Measurements from ENCODE around the gene TOR1AIP2.

TOR1AIP2 gene

DNA sequence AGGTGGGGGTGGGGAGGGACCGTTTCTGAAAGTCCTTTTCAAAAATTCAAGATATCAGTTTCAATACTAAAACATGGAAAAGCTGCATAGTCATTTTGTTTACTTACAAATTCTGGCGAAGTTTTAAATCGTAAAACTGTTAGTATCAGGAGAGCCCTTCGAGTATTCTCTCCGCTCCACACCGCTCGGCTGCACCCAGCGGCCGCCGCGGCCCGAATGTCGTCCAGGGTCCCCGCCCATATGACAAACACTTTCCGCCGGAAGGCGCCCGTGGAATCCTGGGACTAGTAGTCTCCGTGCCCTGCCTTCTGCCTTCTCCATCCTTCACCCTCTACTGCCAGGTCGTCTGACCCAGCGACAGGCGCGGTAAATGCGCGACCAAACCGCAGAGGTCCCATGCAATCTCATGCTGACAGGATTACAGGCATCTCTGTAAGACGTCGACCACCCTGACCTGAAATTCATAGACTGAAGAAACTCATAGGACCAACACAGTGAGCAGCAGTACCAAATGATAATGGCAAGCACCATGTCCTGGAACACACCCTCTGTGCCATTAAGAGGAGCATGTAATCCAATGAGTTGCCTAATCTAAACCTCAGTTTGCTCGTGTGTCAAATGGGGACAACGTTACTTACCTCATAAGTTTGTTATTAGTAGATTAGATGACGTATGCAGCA, at the start of gene TOR1AIP2:
Gene TOR1AIP2, minus strand, starts transcription at position 218 of the 680 bp plus-strand sequence. CDS start 25,138 bp downstream, outside the sequence.
- peak; percentile 81 for DNase-seq (ENCODE audit: low read depth)

DNA sequence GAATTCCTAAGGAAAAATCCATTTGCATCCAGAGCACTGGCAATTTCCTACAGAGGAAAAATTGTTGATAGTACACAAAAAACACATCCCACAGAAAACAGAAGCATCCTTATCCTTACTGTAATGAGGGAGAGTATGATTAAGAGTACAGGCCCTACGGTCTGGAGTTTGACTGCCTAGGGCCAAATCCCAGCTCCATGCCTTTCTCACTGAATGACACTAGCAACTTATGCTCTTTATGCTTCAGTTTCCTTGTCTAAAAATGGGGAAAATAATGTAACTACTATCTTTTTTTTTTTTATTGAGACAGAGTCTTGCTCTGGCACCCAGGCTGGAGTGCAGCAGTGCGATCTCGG, 49.2 kb upstream of the TOR1AIP2 start:
- DNase-seq (ENCODE audit: low read depth) = no peak

GRCh38 chr1:179925922-179926849, 48.6 kb upstream of the TOR1AIP2 start:
- no peak for DNase-seq (ENCODE audit: low read depth)

GRCh38 chr1:179925302-179925701, 47.7 kb upstream of the TOR1AIP2 start:
- no peak for DNase-seq (ENCODE audit: low read depth)

DNA sequence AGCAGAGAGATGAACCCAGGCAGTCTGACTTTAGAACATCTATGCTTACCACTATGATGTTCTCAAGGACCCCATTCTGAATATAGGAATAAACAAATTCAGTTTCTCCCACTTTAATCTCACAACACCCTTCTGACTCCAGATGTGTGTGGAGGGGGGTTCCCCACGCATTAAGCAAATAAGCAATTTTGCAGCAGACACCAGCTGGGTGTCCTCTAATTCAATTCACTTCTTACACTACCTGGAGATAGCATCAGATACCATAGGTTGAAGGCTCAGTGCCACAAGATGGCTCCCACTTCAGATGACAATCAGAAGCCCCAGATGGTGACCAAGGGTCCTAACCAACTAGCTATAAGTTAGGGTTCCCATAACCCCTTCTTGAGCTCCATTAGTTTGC, 46.7 kb upstream of the TOR1AIP2 start:
- DNase-seq (ENCODE audit: low read depth) = no peak

DNA sequence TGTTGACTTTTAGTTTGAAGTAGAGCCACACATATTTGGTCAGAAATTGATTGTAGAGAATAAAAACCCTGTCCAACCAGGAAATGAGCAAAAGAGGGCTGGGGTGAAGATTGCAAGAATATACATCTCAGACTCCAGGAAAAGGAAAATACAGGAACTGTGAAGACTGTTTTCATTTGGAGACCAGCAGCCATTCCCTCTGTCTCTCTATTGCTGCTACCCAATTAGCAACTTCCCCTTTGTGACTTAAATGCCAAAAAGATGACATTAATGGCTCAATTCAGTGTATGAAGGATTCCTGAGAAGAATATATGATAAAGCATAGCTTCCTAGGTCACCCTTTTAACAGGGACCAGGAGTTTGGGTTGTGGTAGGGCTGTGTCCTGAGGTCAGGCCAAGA, 45.4 kb upstream of the TOR1AIP2 start:
- no peak for DNase-seq (ENCODE audit: low read depth)

DNA sequence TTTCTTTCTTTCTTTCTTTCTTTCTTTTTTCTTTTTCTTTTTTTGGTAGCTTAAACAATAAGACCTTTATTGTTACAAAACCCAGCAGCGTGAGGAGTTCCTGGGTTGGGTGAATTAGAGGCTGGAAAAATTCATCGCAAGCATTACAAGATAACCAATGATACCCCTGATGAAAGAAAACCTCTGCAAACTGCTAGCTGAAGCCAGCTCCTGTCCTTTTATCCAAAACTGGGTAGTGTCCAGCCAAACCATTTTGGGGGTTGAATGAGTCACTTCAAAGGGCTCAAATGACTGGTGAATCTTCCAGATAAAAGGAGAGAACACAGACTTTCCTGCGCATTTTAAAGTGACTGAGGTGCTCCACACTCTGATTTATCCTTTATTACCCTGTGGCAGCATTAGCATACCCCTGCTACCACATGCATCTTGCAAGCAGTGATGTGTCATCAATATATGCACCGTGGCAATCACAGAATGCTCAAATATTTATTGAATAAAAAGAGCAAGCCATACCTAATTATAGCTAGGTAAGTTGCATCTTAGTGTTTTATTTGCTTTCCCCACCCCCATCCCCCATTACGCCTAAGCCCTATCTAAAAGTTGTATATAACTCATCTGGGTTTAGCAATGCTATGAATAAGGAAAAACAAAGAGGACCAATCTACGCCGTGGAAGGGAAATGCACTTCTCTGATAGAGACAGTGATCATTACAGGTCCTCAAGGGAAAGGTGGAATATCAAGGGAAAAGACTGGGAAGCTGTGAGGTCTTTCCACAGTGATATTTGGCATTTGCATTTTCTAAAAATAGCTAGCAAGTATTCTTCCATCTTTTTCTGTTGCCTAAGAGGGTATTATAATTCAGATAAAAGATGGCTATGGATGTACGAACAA, 44.6 kb upstream of the TOR1AIP2 start:
- DNase-seq (ENCODE audit: low read depth) = no peak

GRCh38 chr1:179921472-179921871, 43.9 kb upstream of the TOR1AIP2 start:
- DNase-seq (ENCODE audit: low read depth) = no peak

DNA sequence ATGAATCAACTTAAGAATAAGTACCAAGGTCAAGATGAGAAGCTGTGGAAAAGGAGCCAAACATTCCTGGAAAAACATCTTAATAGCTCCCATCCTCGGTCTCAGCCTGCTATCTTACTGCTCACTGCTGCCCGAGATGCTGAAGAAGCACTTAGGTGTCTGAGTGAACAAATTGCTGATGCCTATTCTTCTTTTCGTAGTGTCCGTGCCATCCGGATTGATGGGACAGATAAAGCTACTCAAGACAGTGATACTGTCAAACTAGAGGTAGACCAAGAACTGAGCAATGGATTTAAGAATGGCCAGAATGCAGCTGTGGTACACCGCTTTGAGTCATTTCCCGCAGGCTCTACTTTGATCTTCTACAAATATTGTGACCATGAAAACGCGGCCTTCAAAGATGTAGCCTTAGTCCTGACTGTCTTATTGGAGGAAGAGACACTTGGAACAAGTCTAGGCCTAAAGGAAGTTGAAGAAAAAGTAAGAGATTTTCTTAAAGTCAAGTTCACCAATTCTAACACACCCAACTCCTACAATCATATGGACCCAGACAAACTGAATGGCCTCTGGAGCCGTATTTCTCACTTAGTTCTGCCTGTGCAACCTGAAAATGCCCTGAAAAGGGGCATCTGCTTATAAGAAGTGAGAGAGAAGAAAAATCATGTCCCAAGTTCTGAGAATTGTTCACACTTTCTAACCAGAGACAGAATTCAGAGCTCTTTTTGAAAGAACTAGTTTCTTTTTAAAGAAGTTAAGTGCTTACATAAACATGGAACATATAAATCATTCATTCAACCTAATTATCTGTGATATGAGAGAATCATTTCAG, 40.2 kb upstream of the TOR1AIP2 start:
- DNase-seq (ENCODE audit: low read depth) = no peak

DNA sequence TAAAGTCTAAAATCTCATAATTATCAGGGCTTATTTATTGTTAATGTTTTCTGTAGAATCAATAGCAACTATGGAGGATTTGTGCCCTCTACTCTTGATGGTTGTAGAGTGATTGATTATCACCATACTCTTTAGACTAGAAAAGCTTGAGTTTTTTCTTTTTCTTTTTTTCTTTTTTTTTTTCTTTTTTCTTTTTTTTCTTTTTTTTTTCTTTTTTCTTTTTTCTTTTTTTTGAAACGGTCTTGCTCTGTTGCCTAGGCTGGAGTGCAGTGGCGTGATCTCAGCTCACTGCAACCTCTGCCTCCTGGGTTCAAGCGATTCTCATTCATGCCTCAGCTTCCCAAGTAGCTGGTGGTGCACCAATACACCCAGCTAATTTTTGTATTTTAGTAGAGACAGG, 34.2 kb upstream of the TOR1AIP2 start:
- DNase-seq (ENCODE audit: low read depth) = no peak

GRCh38 chr1:179910934-179911333, 33.3 kb upstream of the TOR1AIP2 start:
- no peak for DNase-seq (ENCODE audit: low read depth)

GRCh38 chr1:179889589-179889988, 12.0 kb upstream of the TOR1AIP2 start:
- no peak for DNase-seq (ENCODE audit: low read depth)

GRCh38 chr1:179888071-179888470, 10.5 kb upstream of the TOR1AIP2 start:
- DNase-seq (ENCODE audit: low read depth) = no peak

GRCh38 chr1:179883745-179884138, 6.1 kb upstream of the TOR1AIP2 start:
- peak; percentile 41 for DNase-seq (ENCODE audit: low read depth)

DNA sequence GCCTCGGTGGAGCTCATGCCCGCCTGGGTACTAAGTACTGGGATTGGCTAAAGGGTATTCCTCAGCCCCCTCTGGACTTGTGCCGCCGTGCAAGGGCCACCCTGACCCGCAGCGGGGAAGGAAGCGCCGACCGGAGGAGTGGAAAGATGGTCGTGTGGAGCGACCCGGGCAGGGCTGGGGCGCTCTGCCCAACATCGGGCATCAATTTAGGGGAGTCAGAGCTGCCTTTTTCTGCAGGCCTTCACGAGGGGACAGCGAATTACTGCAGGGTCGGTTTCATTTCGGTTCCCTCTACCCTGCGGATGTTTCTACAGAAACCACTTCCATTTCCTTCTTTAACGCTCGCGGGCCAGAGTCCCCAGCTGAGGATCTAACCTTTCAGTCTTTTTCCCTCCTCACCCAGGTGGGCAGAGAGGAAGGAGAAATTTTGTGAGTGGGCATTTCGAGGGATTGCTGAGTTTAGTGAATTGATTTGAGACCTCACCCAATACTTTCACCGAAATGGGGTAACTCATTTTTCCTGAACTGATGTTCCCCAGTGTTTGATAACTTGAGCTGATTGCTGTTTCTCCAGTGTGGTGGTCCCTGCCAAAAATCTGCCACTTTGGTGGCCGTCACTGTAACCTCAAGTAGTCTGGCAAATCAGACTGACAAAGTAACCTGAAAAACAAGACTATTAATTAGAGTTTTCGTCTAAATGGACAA, 5.6 kb upstream of the TOR1AIP2 start:
- DNase-seq (ENCODE audit: low read depth) = no peak

DNA sequence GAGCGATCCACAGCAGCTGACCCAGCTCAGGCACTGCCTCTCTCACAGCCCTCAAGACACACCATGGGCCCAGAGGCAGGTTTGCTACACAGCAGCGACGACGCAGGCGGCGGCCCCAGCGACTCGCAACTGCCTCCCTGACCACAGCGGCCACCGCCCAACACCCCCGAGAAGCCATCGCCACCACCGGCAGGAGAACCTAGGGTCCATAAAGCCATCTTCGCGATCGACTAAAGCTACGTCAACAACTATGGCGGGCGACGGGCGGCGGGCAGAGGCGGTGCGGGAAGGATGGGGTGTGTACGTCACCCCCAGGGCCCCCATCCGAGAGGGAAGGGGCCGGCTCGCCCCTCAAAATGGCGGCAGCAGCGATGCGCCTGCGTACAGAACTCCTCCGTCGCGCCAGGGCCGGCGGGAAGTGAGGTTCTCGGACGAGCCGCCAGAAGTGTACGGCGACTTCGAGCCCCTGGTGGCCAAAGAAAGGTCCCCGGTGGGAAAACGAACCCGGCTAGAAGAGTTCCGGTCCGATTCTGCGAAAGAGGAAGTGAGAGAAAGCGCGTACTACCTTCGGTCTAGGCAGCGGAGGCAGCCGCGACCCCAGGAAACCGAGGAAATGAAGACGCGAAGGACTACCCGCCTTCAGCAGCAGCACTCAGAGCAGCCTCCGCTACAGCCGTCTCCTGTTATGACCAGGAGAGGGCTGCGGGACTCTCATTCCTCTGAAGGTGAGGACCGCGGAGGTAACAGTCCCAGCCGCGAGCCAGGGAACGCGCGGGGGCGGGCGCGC, 4.8 kb upstream of the TOR1AIP2 start, which contains the start of gene TOR1AIP1:
Gene TOR1AIP1, plus strand, starts transcription at position 33 of the 787 bp plus-strand sequence. Its CDS starts 218 bp downstream, at position 251.
- peak; percentile 95 for DNase-seq (ENCODE audit: low read depth)

DNA sequence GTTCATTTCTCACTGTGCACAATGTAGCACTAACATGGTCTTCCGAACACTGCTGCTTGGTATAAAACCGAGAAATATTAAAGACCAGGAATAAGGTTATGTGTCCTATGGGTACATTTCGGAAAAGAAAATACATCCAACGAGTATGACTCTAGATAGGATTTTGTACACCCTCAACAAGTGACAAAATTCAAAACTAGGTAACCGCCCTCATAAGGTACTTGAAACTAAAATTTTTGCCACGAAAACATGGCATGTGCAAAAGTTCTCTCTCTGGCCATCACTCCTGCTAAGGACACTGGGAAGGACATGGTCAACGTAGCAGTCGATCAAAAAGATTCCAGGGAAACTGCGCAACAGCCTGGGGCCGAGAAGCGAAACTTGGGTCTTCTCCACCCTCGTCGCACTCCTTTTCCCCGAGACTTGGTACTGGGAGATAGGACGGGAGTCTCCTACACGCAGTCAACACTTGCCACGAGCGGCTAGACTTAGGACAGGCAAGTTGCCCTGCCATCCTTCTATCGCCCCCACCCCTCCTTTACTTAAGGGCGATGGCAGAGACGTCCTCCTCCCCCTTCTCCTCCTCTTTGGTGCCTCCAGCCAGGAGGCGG, 4.1 kb upstream of the TOR1AIP2 start:
- no peak for DNase-seq (ENCODE audit: low read depth)

DNA sequence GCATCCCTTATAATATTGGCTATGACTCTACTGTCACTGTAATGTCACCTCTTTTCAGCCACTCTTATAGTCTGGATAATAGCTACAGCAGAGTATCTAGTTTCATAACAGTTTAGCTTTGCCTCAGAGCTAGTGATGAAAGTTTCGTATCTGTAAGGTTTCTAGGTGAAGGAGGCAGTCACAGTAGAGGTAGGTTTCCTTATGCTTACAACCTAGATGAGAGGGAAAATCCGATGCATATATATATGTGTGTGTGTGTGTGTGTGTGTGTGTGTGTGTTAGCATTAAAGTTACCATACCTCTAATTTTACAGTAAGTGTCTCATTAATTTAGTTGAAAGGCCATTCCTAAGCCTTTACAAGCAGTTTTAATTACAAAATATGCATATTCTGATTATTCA, 2.2 kb upstream of the TOR1AIP2 start:
- DNase-seq (ENCODE audit: low read depth) = no peak

GRCh38 chr1:179876300-179876715, 1.3 kb downstream of the TOR1AIP2 start:
- DNase-seq (ENCODE audit: low read depth) = no peak
